HG03135 (cell line): ENCODE measurements around the gene HNRNPA1.
"Not testable (repeated sequence)": the region's sequence is repeated elsewhere in the genome, so short reads cannot be mapped to it uniquely, and the experiment has no call there.

Source experiments
- ATAC-seq: cut with Tn5 transposase; IDR thresholded peaks from one replicate; pipeline ENCODE4 v1.9.1; 2021; ENCODE audit warnings: mild to moderate bottlenecking, moderate library complexity; ENCODE audit not compliant: unreplicated experiment

Gene HNRNPA1

DNA sequence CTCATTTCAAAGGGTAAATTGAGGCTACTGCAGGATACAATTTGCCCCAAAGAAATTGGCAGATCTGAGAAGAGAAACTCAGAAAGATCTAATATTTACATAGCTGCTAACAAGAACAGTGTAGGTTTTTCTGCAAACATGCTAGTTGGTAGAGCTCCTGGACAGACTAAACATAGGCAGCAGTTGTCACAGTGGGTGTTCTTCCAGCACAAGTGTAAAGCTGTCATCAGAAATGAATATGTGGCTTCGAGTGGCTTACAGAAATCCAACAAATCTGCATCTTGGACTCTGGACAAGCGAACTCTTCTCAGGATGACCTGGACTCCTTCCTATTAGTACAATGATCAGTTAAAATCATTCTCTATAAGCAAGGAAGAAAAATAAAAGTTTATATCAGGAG, 6.5 kb upstream of the HNRNPA1 start:
- no peak for ATAC-seq

DNA sequence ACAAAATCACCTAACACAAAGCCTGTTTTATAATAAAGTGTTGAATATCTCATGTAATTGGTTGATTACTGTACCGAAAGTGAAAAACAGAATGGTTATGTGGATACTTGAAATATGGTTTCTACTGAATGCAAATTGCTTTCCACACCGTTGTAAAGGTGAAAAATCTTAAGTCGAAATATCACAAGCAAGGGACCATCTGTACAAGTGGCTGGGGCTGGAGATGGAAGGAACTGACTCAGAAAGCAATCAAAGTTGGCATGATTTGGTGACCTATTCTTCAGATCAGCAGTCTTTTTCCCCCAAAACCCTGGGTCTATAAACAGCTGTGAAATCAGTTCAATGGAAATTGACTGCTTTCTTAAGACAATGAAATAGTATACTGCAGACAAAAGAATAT, 4.2 kb upstream of the HNRNPA1 start:
- ATAC-seq: no peak

DNA sequence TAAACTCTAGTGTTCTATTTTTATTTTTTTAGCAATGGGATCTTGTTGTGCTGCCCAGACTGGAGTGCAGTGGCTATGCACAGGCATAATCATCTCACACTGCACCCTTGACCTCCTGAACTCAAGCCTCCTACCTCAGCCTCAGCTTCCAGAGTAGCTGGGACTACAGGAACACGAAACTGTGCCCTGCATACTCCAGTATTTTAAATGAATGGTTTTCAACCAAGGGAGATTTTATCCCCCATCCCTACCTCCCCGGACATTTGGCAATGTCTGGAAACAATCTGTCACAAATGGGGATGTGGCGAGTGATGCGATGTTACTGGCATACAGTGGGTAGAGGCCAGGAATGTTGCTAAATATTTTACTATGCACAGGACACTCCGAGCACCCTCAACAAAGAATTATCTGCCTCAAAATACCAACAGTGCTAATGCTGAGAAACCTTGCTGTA, 2.7 kb upstream of the HNRNPA1 start:
- no peak for ATAC-seq

DNA sequence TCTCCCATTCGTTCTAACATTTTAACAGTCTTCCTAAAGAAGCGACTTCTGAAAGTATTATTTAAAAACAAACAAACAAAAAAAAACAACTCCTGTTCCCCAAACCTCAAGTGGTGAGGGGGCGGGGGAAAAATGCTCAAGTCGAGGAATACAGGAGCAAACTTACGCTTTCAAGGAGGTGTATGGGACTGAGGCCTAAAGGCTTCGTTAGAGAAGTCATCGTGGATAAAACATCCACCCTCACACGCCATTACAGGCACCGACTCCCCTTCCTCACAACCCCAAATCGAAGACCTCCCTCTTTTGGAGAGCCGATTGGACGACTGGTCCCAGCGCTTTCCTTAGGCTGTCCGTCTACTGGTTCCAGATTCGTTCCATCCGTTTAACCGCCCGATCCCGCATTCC, 1.3 kb upstream of the HNRNPA1 start:
- ATAC-seq: peak; percentile 0

DNA sequence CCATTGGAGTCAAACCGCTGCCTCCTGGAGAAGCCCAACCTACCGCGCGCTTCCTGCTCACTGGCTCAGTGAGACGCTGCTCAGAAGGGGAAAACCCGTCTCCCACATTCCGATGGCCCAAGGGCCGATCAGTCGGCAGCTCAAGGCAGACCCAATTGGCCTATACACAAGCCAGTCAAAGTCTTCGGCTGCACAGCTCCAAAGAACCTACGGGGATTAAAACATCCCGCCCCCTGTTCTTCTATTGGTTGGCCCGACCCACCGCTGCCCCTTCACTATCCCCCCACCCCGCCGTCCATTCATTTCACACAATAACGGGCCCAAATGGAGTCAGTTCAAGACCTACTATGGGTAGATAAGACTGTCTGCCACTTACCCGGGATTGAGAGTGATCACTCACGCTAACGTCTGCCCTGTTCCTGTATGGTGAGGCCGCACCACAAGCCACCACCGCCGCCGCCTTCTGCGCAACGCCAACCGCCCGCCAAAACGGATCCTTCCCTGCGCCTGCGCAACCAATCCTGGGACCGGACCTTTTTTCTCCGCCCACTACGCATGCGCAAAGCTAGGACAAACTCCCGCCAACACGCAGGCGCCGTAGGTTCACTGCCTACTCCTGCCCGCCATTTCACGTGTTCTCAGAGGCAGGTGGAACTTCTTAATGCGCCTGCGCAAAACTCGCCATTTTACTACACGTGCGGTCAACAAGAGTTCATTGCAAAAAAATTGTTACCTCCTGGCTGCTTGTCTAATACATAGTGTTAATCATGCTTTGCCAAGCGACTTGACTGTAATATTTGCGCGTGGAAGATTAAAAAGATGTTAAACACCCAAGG, 676 bp upstream of the HNRNPA1 start, which contains the start of gene CBX5:
Gene CBX5, minus strand, starts transcription at position 491 of the 836 bp plus-strand sequence. CDS start 22,472 bp downstream, outside the sequence.
- peak; percentile 75 for ATAC-seq

DNA sequence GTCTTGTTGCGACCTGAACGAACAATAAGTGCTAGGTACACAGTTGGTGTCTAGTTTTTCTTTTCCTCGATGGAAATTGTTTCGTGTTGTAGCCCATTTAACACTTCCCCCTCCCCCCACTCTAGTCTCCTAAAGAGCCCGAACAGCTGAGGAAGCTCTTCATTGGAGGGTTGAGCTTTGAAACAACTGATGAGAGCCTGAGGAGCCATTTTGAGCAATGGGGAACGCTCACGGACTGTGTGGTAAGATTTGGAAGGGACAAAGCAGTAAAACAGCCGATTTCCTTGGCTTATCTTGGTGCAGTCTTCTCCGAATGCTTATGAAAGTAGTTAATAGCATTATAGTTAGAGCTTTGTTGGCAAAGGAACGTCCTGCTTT, 724 bp downstream of the HNRNPA1 start:
- ATAC-seq: not testable (repeated sequence)

DNA sequence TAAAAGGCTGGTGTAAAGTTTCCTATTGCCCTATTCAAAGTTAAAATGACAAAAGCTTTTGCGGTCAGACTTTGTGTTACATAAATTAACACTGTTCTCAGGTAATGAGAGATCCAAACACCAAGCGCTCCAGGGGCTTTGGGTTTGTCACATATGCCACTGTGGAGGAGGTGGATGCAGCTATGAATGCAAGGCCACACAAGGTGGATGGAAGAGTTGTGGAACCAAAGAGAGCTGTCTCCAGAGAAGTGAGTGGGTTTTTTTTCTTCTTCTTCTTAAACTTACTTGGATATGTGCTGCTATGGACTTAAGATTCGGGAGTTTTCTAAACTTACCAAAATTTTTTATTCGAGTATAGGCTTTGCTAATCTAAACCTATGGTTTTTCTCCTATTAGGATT, 1.2 kb downstream of the HNRNPA1 start:
- ATAC-seq: not testable (repeated sequence)

DNA sequence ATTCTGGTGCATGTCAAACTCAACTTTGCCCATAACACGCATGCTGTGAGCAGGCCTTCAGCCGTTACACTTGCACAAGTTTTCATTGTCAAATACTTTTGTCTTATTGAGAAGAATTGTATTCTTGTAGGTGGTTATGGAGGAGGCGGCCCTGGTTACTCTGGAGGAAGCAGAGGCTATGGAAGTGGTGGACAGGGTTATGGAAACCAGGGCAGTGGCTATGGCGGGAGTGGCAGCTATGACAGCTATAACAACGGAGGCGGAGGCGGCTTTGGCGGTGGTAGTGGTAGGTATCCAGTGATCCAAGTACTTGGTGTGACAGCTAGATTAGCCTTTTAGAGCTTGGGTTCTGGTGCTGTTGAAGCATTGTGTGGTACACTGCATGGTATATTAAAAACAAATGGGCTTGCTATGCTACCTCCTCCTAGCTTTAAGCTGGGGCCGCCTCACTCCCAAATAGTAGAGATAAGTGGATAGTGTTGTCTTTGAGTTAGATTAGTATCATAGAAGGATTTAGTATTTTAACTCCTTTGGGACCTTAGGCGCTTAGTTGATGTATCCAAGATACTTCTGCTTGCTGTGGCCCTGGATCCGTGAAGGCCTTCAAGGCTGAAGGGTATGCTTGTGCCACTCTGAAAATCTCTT, 2.5 kb downstream of the HNRNPA1 start:
- no peak for ATAC-seq

DNA sequence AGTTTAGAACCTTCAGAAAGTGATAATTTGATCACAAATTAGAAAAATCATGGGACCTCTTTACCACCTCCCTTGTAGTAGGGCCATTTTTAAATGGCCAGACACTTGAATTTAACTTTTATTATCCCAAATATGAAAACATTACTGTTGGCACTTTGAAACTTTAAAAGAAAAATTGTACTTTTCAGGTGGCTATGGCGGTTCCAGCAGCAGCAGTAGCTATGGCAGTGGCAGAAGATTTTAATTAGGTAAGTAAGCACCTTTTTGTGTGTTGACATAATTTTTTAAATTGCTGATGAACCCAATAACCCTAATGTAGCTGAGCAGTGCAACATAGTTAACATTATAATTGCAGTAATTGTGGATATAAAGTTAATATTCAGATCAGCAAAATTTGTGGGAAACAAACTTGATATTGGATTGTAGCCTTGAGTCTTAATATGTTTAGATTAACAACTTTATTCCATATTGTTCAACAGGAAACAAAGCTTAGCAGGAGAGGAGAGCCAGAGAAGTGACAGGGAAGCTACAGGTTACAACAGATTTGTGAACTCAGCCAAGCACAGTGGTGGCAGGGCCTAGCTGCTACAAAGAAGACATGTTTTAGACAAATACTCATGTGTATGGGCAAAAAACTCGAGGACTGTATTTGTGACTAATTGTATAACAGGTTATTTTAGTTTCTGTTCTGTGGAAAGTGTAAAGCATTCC, 3.7 kb downstream of the HNRNPA1 start:
- ATAC-seq: not testable (repeated sequence)

DNA sequence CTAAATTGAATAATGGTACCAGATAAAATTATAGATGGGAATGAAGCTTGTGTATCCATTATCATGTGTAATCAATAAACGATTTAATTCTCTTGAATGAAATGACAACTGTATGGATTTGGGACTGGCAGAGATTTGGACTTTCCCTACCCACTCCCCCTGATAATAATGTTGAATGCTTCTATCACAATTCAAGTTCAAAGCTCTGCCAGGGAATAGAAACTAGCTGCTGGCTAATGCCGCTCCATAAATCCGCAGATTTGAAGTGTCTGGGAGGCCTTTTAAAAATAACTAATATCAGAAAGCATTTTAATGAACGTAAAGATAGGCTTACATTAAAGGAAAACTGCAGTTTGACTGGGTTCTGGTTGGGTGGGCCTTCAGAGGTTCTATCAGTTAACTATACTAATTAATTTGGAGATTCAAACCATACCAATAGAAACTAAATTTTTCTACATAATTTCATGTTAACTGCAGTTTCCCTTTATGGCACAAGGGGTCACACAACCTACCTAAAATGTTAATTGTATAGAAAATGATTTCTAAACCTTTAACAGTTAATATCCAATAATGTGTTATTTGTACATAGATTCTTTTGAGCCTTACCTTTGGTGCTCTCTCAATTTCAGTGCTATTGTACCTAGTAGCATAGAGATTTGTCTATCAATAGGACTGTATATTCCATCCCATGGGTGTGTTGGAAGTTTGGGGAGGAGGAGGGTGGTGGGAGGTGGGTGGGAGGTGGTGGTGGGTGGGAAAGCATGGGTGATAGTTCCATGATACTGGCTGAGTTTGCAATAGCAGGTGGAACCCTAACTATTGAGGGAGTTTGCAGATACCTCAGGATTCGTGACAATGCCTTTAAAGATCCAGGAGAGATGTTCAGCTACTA, 4.9 kb downstream of the HNRNPA1 start:
- no peak for ATAC-seq

DNA sequence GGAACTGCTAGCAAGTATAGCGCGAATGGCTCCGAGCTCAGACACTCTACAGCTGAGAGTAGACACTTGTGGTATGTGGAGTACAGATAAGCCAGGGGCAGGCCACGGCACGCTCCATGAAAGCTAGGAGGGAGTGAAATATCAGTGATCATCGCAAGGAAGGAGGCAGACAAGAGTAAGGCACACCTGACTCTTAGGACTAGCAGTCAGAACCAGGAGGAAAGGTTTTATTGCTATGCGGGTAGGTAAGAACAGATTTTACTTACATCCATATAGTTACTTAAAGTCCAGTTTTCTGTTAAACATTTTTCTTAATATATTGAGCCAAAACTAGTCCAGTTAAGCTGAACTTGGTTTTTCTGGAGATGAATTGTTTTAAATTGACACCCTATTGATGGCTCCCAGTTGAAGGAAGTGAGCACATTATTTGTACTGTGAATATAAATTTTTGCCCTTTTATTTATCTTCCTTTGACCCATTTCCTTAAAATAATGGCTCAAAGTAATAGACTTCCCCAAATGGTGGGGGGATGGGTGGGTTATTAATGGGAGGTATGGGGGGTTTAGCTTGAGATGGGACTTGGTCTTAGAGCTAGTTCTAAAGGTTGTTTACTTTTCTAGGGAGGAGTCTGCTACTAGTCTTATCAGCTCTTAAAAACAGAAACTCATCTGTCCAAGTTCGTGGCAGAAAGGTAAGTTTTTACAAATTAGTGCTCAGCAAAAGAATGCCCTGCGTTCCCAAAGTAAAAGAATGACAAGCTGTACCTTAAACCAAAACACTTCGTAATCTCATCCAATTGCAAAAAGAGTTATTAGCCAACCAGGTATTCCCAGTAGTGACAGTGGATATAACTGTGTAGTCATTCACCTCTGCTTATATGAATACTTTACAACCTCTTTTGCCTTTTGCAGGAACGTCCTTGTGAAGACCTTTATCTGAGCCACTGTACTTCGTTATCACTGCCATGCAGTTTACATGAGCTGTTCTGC, 5.8 kb downstream of the HNRNPA1 start:
- ATAC-seq: no peak

DNA sequence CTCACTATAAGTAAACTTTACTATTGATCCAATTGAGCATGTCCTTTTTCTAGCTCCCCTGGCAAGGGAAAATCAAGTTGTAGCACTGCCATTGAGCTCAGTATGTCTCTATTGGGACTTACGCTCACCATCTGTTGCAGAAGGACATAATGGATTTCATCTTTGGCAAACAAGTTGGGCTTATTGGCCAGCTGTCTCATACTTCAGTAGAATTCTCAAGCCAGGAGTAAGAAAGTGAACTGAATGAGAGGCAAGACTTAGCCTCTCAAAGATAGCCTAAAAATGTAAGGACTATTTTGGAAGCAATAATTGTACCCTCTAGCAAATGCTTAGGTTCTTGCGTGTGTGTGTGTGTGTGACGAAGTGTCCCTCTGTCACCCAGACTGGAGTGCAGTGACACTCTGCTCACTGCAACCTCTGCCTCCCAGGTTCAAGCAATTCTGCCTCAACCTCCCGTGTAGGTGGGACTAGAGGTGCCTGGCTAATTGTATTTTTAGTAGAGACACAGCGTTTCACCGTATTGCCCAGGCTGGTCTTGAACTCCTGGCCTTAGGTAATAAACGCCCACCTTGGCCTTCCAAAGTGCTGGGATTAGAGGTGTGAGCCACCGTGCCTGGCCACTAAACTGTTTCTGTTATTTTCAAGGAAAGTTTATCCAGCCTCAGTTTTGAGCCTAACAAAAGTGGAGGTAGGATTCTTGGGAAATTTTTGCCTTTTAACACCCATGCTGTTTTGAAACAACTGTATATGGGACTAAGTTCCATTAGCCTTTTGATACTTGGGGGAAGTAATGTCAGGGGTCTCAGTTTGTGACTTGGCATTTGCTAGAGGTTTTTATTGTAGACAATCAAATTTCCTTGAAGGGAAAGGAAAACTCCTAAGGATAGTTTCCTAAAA, 7.0 kb downstream of the HNRNPA1 start:
- ATAC-seq: no peak

DNA sequence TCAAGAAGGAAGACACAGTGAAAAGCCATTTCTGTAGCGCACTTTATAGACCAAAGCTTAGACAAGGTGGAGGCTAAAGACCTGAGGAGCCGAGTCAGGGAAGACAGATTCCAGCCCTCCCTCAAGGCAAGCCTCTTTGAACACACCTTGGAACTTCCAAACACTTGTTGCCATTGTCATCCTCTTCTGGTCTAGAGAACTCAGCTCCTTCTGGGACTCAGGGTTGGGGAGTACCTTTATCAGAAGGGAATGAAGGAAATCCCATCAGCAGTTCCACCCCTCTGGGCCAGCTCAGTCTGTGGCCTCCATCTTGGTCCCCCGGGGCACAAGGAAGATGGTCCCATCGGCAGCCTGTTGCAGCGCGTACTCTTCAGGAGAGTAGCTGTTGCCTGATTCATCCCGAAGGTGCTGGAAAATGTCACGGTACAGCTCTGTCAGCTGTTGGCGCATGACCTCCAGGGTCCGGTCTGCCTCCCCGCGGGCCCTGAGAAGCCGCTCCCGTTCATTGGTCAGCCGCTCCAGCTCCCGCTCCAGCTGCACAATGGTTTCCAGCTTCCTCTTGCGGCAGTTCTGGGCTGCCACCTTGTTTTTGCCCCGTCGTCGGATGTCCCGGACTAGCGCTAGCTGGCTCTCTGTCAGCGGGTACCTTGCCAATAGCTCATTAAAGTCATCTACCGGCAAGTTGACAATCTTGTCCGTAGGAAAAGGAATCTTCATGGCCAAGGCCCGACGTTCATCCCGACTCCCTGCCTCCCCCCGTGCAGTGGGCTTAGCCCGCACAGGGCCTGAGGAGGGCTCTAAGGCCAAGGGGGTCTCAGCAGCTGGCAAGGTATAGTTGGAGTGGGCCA, 11.8 kb downstream of the HNRNPA1 start:
- ATAC-seq: no peak

DNA sequence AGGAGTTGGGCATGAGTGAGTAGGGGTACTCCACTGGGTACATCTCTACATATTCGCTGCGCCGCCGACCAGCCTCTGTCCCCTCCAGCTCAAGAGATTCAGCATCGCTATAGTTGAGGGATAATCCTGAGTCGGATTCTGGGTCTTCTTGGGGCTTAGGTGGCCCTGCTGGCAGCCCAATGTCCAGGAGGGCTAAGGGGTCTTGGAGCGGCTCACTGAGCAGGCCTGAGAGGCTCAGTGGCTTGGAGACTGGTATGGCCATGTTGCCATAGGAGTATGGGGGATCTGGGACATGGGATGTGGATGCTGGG, 12.4 kb downstream of the HNRNPA1 start:
- no peak for ATAC-seq

DNA sequence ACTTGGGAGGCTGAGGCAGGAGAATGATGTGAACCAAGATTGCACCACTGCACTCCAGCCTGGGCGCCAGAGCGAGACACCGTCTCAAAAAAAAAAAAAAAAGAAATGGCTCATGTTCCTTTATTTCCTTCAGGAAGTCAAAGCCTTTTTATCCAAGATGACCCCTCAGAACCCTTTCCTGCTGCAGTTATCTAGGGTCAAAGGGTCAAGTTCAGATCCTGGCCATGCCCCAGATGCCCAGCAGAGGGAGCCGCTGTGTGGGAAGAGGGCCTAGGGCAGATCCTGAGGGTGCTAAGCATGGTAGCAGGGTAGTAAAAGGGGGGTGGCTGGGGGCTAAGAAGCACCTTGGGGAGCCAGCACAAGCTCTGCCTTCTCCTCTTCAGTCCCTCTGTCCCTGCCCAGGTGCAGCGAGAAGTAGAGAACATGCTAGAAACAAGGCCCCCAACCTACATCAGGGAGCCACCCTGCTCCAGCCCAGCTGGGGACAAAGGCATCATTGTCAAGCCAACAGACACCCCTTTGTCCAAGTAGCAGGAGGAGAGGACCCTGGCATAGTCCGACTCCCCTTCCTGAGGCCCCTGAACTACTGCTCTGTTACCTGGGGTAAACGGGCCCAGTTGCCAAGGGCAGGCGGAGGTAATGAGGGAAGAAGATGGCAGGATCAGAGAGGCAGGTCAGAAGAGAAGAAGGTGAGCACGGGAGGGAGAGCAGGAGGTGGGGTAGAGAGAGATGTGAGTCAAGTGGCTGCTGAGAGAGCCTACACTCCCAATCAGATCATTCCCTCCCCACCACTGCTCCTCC, 13.8 kb downstream of the HNRNPA1 start:
- ATAC-seq: no peak

DNA sequence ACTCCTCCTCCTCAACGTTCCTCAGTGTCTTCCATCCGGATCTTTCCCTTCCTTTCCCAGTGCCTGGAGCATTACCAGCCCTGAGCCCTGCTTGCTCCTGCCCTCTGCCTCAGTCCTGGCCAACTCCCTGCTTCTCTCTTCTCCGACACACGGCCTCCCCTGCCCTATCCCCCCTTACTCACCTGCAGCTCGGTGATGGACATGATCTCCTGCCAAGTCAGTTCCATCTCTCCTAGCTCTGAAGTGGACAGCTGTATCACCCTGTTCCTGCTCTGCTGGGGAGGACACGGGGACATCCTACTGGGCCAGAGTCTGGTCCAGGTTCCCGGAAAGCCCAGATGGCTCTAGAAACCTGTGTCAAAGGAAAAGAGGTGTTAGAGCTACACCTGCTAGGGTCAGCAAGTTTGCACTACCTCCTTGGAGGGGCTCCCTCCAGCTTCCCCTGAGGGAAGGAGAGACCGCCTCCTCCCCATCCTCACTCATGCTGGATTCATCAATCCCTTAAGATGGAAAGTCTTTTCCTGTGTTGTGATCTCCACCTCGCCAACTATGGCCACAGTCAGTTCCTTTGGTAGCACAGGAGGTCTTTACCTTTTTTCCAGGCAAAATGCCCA, 14.5 kb downstream of the HNRNPA1 start:
- ATAC-seq: no peak
